Left kidney (tissue), 2 donors: ENCODE data around the gene EPB41L2. TPM values are rescaled to one million over a fixed set of nuclear protein-coding genes. Genes with fewer than 3 reads are reported as not detected.
"Not testable (repeated sequence)": the region's sequence is repeated elsewhere in the genome, so short reads cannot be mapped to it uniquely, and the experiment has no call there.

Source experiments
- DNase-seq: peaks from one replicate; pipeline ENCODE4 v3.0.0-alpha.2; 2013
- polyA plus RNA-seq: library from polyadenylated mRNA; unstranded; fragments of 120-200 nt; gene quantifications from one replicate; pipeline ENCODE4 v1.2.1, GENCODE V29; 2013; ENCODE audit not compliant: insufficient read length

Gene EPB41L2
- polyA plus RNA-seq, 1 donor: 206 TPM

DNA sequence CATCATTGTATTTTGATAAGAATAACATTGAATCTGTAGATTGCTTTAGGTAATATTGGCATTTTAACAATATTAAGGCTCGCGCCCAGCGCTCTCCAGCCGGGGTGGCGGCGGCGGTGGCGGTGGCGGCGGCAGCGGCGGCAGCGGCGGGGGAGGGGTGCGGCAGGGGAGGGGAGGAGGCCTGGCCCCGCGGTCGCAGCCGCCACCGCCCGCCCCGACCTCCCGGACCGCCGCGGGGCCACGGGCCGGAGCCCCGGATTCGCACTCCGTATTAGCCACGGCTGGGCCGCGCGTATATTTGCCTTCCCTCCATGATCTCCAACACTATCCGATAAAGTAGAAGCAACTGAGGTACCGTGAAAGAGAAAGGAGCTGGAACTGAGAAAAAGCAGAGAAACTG is 261.7 kb downstream of the EPB41L2 start:
- not testable (repeated sequence) for DNase-seq

DNA sequence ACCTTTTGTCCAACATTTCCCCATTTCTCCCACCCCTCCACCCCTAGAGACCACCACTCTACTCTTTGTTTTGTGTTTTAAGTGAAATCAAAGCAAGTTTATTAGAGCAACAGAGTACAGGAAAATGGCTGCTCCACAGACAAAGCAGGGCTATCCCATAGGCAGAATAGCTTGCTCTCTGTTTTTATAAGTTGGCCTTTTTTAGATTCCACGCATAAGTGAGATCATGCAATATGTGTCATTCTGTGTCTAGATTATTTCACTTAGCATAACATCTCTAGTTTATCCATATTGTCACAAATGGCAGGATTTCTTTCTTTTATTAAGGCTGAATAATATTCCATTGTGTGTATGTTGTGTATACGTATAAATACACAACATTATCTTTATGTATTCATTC is 266.0 kb downstream of the EPB41L2 start:
- no peak for DNase-seq

DNA sequence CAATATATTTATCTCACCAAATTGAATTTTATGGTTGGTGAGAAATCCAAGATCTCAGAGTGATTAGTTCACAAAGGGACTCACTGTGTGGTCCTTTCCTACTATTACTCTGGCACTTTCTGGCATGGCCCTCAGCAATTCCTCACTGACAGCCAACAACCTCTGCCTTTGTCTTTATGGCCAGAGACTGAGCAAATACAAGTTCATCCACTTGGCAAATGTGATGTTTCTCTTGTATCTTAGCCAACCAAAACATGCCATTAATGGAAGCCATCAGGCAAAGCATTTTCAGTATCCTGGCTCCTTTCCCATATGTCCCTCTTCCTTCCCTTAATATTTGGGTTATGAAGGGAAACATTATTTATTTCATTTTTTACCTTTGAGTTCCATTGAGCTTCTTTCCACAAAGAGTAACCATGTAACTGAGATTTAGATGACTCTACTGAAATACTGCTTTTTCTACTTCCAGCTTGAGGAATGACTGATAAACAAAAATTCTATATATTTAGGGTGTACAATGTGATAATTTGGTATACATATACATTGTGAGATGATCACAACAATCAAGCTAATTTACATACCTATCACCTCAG is 266.6 kb downstream of the EPB41L2 start:
- DNase-seq: peak; percentile 10

DNA sequence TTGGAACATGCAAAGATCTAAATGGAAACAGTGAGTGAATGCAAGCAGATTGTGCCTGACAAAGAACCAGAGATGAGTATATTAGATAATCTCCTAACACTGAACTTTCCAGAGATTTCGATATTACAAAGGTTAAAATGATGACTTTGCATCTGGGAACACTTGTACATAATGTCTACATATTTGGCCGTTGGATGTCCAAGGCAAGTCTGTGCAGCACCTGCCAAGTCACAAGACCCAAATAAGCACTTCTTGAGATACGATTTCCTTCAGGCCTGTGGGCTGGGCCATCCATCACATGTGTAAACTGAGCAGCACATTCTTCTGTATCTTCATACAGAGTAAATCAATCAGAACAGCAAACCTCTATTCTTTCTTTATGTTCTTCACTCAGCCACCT is 268.3 kb downstream of the EPB41L2 start:
- DNase-seq: no peak

DNA sequence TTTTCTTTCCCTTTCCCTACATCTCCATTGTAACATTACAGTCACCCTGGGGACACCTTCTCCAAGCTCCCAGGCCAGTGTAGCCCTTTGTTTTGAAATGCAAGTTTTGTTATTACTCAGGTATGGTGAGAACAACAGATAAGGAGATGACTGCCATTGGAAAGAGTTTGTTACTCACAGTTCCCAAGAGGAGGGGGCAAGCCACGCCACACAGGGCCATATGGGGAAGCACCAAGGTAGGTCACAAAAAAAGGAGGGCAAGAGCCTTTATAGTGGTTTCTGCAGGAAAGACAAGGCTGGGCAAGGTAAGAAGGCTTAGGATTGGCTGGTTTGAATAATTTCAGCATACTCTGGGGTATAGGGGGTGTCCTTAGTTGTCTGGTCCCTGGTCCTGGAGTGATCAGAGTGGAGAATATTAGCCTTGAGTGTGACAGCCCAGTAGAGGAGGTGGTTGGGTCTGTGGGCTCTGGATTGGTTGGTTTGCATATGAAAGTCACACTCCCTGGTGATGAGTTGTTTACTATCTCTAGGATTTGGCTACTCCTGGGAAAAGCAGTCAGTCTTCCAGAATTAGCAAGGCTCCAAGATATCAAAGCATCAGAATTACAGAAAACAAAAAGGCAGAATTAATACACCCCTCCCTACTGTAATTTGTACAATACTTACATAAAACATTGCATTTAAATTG is 268.9 kb downstream of the EPB41L2 start:
- DNase-seq: no peak

Other genes with a start within 250 kb of the EPB41L2 start
- gene SMLR1, start 235.8 kb downstream of the EPB41L2 start, polyA plus RNA-seq: 1.9 TPM
- gene AKAP7, start 72.2 kb upstream of the EPB41L2 start, polyA plus RNA-seq: 18.5 TPM